Measurements from ENCODE around the gene HS6ST1. TPM values are rescaled to one million over a fixed set of nuclear protein-coding genes. Genes with fewer than 3 reads are reported as not detected.

Gene HS6ST1
- total and polyA plus RNA-seq, 2 donors (not counting 1 experiment from before 2014, with no cell fraction given) = 7.8 to 22.7 TPM

DNA sequence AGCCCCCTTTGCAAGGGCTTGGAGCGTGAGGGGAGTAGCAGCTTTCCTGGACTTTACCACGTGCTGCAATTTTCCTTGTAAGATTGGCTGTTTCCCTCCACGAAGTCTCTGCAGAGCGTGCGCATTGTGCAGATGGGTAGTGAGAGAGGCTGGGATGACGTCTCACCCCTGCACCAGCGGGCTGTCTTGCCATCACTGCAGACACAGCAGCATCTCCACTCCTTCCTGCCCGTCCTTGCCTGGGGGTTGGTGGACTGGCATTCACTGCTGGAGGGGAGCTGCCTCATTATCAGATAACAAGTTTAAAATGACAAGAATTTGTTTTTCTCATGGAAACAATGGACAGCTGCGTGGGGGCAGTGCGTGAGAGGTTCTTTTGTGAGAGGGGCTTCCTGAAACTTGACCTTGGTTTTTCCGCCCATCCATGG is 45.3 kb upstream of the HS6ST1 start:
- Histone ChIP-seq H2AFZ (ENCODE audit: insufficient read depth, low read depth, low read length, poor library complexity, severe bottlenecking) (no peak overlapping the region), H3K9me3 (ENCODE audit: control extremely low read depth in 1 of 3, control insufficient read depth in 2 of 3, insufficient read depth in 1 of 3, low read length in 2 of 3) (no peaks in the 10 kb centered on the region), H3K4me3 (ENCODE audit: control extremely low read depth in 1 of 5, extremely low read depth in 1 of 5, insufficient read depth in 1 of 5, low read depth in 2 of 5, low read length in 4 of 5) (no peak overlapping the region), H4K20me1 (ENCODE audit: control insufficient read depth, insufficient read depth, low read length, poor library complexity, severe bottlenecking) (no peaks in the 10 kb centered on the region), H3K79me2 (ENCODE audit: control insufficient read depth, insufficient read depth, low read length) (no peaks in the 10 kb centered on the region), H3K36me3 (replicated peaks in 1 of 2; ENCODE audit: control extremely low read depth in 1 of 2, control insufficient read depth in 1 of 2, extremely low read depth in 1 of 2, insufficient read depth in 2 of 2, low read length in 1 of 2) (no peaks in the 10 kb centered on the region), H3K9ac (ENCODE audit: low read length) (no peak overlapping the region), H3K27me3 (replicated peaks in 1 of 4; ENCODE audit: control extremely low read depth in 1 of 4, control insufficient read depth in 3 of 4, insufficient read depth in 4 of 4, low read length in 3 of 4) (no peaks in the 10 kb centered on the region), H3K27ac (ENCODE audit: low read length in 2 of 2) (no peak overlapping the region), H3K4me2 (replicated peaks; ENCODE audit: low read depth, low read length, poor library complexity, severe bottlenecking) (no peak overlapping the region), H3K4me1 (ENCODE audit: control insufficient read depth in 2 of 2, insufficient read depth in 2 of 2, low read length in 2 of 2) (no peaks in the 10 kb centered on the region)
- Mint-ChIP-seq H3K9me3 (ENCODE audit: insufficient read depth) (no peaks in the 10 kb centered on the region), H3K4me1 (no peaks in the 10 kb centered on the region), H3K27me3 (no peaks in the 10 kb centered on the region), H3K4me3 (no peak overlapping the region), H3K27ac (no peak overlapping the region)
- ChIA-PET CTCF (no interaction called here), POLR2A (no interaction called here)
- ATAC-seq (ENCODE audit: low read depth) (no peak), DNase-seq (no peak)
- intact Hi-C loops (cut with micrococcal nuclease) = no loop called here
- TF ChIP-seq, protein P1, sequence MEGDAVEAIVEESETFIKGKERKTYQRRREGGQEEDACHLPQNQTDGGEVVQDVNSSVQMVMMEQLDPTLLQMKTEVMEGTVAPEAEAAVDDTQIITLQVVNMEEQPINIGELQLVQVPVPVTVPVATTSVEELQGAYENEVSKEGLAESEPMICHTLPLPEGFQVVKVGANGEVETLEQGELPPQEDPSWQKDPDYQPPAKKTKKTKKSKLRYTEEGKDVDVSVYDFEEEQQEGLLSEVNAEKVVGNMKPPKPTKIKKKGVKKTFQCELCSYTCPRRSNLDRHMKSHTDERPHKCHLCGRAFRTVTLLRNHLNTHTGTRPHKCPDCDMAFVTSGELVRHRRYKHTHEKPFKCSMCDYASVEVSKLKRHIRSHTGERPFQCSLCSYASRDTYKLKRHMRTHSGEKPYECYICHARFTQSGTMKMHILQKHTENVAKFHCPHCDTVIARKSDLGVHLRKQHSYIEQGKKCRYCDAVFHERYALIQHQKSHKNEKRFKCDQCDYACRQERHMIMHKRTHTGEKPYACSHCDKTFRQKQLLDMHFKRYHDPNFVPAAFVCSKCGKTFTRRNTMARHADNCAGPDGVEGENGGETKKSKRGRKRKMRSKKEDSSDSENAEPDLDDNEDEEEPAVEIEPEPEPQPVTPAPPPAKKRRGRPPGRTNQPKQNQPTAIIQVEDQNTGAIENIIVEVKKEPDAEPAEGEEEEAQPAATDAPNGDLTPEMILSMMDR (IDR thresholded peaks at IDR 0.05) = no peak
- TF ChIP-seq EZH2 (IDR thresholded peaks at IDR 0.05; ENCODE audit: borderline replicate concordance, insufficient read depth, low read depth, low read length, poor library complexity, severe bottlenecking) = no peak
- 95% methylated on average over 4 of the region's 11 CpGs for WGBS (ENCODE audit: insufficient coverage)

DNA sequence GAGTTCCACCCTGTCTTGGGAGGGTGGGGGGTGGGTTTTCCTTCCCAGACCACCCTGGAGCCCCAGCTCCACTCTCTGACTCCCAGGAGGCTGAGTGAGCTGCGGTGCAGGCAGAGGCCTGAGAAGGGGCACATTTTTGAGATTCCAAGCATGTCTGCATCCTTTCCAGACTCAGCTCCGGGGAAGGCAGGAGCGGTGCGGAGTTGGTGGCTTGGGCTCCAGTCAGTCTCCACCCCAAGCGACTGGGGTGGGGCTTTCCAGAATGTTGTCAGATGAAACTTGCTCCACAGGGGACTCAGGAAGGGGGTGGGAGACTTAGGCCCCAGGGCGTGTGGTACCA is 44.2 kb upstream of the HS6ST1 start:
- intact Hi-C loops (cut with micrococcal nuclease) = no loop called here
- H3K4me3 Mint-ChIP-seq = no peak overlapping the region
- no peaks in the 10 kb centered on the region for H3K9me3 Mint-ChIP-seq (ENCODE audit: insufficient read depth)
- Histone ChIP-seq H3K4me3 (ENCODE audit: control extremely low read depth in 1 of 5, extremely low read depth in 1 of 5, insufficient read depth in 1 of 5, low read depth in 2 of 5, low read length in 4 of 5) (no peak overlapping the region), H3K4me2 (replicated peaks; ENCODE audit: low read depth, low read length, poor library complexity, severe bottlenecking) (no peak overlapping the region), H3K4me1 (ENCODE audit: control insufficient read depth in 2 of 2, insufficient read depth in 2 of 2, low read length in 2 of 2) (no peaks in the 10 kb centered on the region), H3K36me3 (replicated peaks in 1 of 2; ENCODE audit: control extremely low read depth in 1 of 2, control insufficient read depth in 1 of 2, extremely low read depth in 1 of 2, insufficient read depth in 2 of 2, low read length in 1 of 2) (no peaks in the 10 kb centered on the region), H3K9ac (ENCODE audit: low read length) (no peak overlapping the region), H3K27ac (ENCODE audit: low read length in 2 of 2) (no peak overlapping the region), H3K9me3 (ENCODE audit: control extremely low read depth in 1 of 3, control insufficient read depth in 2 of 3, insufficient read depth in 1 of 3, low read length in 2 of 3) (no peaks in the 10 kb centered on the region), H3K79me2 (ENCODE audit: control insufficient read depth, insufficient read depth, low read length) (no peaks in the 10 kb centered on the region), H4K20me1 (ENCODE audit: control insufficient read depth, insufficient read depth, low read length, poor library complexity, severe bottlenecking) (no peaks in the 10 kb centered on the region), H2AFZ (ENCODE audit: insufficient read depth, low read depth, low read length, poor library complexity, severe bottlenecking) (no peak overlapping the region), H3K27me3 (replicated peaks in 1 of 4; ENCODE audit: control extremely low read depth in 1 of 4, control insufficient read depth in 3 of 4, insufficient read depth in 4 of 4, low read length in 3 of 4) (no peaks in the 10 kb centered on the region)
- DNase-seq (no peak), ATAC-seq (ENCODE audit: low read depth) (no peak)
- no peaks in the 10 kb centered on the region for H3K27me3 Mint-ChIP-seq
- ChIA-PET POLR2A (no interaction called here), CTCF (no interaction called here)
- 90% methylated on average over 6 of the region's 6 CpGs for WGBS (ENCODE audit: insufficient coverage)
- no peak for TF ChIP-seq EZH2 (IDR thresholded peaks at IDR 0.05; ENCODE audit: borderline replicate concordance, insufficient read depth, low read depth, low read length, poor library complexity, severe bottlenecking)
- TF ChIP-seq, protein P1 (IDR thresholded peaks at IDR 0.05) = no peak
- no peaks in the 10 kb centered on the region for H3K4me1 Mint-ChIP-seq
- no peak overlapping the region for H3K27ac Mint-ChIP-seq

All from B cell (primary cell).